Choroid plexus epithelial cell (primary cell): ENCODE measurements around the gene MPLKIP.

Experiments used
- DNase-seq: peaks from one replicate; pipeline ENCODE4 v3.0.0-alpha.2; 2010; ENCODE audit warnings: low read depth
- H3K4me3 ChIP-seq: 2 replicates; pipeline ENCODE4 v1.5.1; 2011; ENCODE audit warnings: low read depth, mild to moderate bottlenecking, control low read depth, low read length, moderate library complexity
- TF ChIP-seq, protein P1 (sequence below): conservative IDR thresholded peaks from 2 replicates; pipeline ENCODE4 v1.5.1; 2011; ENCODE audit warnings: low read depth, mild to moderate bottlenecking, control low read depth, inconsistent platforms, low read length, moderate library complexity

The MPLKIP gene

GRCh38 chr7:40115936-40116335, 18.5 kb downstream of the MPLKIP start:
- TF ChIP-seq, protein P1, sequence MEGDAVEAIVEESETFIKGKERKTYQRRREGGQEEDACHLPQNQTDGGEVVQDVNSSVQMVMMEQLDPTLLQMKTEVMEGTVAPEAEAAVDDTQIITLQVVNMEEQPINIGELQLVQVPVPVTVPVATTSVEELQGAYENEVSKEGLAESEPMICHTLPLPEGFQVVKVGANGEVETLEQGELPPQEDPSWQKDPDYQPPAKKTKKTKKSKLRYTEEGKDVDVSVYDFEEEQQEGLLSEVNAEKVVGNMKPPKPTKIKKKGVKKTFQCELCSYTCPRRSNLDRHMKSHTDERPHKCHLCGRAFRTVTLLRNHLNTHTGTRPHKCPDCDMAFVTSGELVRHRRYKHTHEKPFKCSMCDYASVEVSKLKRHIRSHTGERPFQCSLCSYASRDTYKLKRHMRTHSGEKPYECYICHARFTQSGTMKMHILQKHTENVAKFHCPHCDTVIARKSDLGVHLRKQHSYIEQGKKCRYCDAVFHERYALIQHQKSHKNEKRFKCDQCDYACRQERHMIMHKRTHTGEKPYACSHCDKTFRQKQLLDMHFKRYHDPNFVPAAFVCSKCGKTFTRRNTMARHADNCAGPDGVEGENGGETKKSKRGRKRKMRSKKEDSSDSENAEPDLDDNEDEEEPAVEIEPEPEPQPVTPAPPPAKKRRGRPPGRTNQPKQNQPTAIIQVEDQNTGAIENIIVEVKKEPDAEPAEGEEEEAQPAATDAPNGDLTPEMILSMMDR, result no peak
- no peak overlapping the region for H3K4me3 ChIP-seq
- DNase-seq, result no peak

DNA sequence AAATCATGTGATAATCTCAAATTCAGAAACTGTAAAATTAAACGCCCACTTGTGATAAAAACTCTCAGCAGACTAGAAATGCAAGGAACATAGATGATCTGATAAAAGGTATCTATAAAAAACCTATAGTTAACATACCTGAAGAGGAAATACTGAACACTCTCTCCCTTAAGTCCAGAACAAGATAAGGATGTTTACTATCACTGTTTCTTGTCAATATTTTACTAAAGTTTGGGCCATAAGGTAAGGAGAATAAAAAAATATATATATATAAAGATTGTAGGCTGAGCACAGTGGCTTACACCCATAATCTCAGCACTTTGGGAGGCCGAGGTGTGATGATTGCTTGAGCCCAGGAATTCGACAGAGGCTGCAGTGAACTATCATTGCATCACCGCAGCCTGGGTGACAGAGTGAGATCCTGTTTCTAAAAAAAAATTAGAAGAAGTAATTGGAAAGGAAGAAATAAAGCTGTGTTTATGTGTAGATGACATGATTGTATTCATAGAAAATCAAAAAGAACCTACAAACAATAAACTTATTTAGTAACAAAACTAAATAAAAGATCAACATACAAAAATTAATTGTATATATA, 28.4 kb downstream of the MPLKIP start:
- no peak overlapping the region for H3K4me3 ChIP-seq
- TF ChIP-seq, protein P1, result no peak
- peak; percentile 33 for DNase-seq

GRCh38 chr7:40102897-40103296, 31.5 kb downstream of the MPLKIP start:
- TF ChIP-seq, protein P1, result no peak
- H3K4me3 ChIP-seq, result no peak overlapping the region
- DNase-seq, result no peak

GRCh38 chr7:40101201-40101600, 33.2 kb downstream of the MPLKIP start:
- TF ChIP-seq, protein P1, result no peak
- DNase-seq, result peak; percentile 47
- H3K4me3 ChIP-seq, result no peak overlapping the region

DNA sequence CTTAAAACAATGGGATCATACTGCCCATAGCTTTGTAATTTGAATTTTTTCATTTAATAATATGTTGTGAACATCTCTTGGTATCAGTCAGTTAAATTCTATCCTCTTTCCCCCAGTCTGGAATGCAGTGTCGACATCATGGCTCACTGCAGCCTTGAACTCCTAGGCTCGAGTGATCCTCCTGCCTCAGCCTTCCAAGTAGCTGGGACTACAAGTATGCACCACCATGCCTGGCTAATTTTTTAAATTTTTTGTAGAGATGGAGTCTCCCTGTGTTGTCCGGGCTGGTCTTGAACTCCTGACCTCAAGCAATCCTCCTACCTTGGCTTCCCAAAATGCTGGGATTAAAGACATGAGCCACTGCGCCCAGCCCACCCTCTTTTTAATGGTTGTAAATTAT, 34.6 kb downstream of the MPLKIP start:
- H3K4me3 ChIP-seq, result no peak overlapping the region
- TF ChIP-seq, protein P1, result no peak

GRCh38 chr7:40098810-40099209, 35.6 kb downstream of the MPLKIP start:
- H3K4me3 ChIP-seq, result no peak overlapping the region
- TF ChIP-seq, protein P1, result no peak
- no peak for DNase-seq

More for the DNA sequence above, 34.6 kb downstream of the MPLKIP start:
- DNase-seq, result no peak

GRCh38 chr7:40097728-40098127, 36.7 kb downstream of the MPLKIP start:
- H3K4me3 ChIP-seq, result no peak overlapping the region
- TF ChIP-seq, protein P1, result no peak
- DNase-seq, result no peak
